Brain microvascular endothelial cell (primary cell): Measurements from ENCODE around the gene C3orf70.

Experiments
- DNase-seq: peaks from one replicate; pipeline ENCODE4 v3.0.0-alpha.2; 2020
- H3K27ac ChIP-seq: fragments of 250-450 bp; sonication (Bioruptor Pico); 2 replicates; pipeline ENCODE4 v1.5.1; 2020; ENCODE audit warnings: mild to moderate bottlenecking, moderate library complexity
- H3K27me3 ChIP-seq: fragments of 250-450 bp; sonication (Bioruptor Pico); replicated peaks from 2 replicates; pipeline ENCODE4 v1.5.1; 2020; ENCODE audit warnings: mild to moderate bottlenecking
- H3K36me3 ChIP-seq: fragments of 250-450 bp; sonication (Bioruptor Pico); replicated peaks from 2 replicates; pipeline ENCODE4 v1.5.1; 2020; ENCODE audit warnings: mild to moderate bottlenecking
- H3K4me3 ChIP-seq: 2 replicates; pipeline ENCODE4 v1.5.1; 2011; ENCODE audit warnings: low read depth, mild to moderate bottlenecking, control low read depth, low read length, moderate library complexity
- in situ Hi-C: cut with HindIII; loops from 2 replicates; pipeline ENCODE4 v1.10.0; 2017; ENCODE audit warnings: low sequenced_read_pairs, low pct_ligation_motif_present
- TF ChIP-seq, protein P1 (sequence below): IDR thresholded peaks from 2 replicates; pipeline ENCODE4 v1.5.1; 2011; ENCODE audit warnings: low read depth, mild to moderate bottlenecking, moderate library complexity, low read length, control low read depth, inconsistent platforms; ENCODE audit errors: missing control alignments

Gene C3orf70, protein sequence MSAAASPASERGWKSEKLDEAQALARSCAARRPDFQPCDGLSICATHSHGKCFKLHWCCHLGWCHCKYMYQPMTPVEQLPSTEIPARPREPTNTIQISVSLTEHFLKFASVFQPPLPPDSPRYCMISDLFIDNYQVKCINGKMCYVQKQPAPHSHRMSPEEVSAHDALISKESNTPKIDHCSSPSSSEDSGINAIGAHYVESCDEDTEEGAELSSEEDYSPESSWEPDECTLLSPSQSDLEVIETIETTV

GRCh38 chr3:185152410-185153170 is at the start of gene C3orf70:
TSS of gene C3orf70 (minus strand) at chr3:185153060. CDS start at chr3:185152823, 237 bp downstream.
- peaks cover 14% of the 10 kb centered on the region for H3K27me3 ChIP-seq
- in situ Hi-C loops: no loop called here

GRCh38 chr3:185200639-185201038 is 47.8 kb upstream of the C3orf70 start:
- no peaks in the 10 kb centered on the region for H3K27me3 ChIP-seq
- TF ChIP-seq, protein P1, sequence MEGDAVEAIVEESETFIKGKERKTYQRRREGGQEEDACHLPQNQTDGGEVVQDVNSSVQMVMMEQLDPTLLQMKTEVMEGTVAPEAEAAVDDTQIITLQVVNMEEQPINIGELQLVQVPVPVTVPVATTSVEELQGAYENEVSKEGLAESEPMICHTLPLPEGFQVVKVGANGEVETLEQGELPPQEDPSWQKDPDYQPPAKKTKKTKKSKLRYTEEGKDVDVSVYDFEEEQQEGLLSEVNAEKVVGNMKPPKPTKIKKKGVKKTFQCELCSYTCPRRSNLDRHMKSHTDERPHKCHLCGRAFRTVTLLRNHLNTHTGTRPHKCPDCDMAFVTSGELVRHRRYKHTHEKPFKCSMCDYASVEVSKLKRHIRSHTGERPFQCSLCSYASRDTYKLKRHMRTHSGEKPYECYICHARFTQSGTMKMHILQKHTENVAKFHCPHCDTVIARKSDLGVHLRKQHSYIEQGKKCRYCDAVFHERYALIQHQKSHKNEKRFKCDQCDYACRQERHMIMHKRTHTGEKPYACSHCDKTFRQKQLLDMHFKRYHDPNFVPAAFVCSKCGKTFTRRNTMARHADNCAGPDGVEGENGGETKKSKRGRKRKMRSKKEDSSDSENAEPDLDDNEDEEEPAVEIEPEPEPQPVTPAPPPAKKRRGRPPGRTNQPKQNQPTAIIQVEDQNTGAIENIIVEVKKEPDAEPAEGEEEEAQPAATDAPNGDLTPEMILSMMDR: no peak
- no peak overlapping the region for H3K4me3 ChIP-seq
- H3K27ac ChIP-seq: peak overlapping the region; percentile 7
- peak; percentile 84 for DNase-seq
- no peaks in the 10 kb centered on the region for H3K36me3 ChIP-seq
- in situ Hi-C loops: no loop called here

More at GRCh38 chr3:185152410-185153170, at the start of gene C3orf70:
- peak; percentile 17 for DNase-seq
- Histone ChIP-seq H3K36me3 (no peaks in the 10 kb centered on the region), H3K4me3 (peak within 1 kb of the TSS; percentile 65), H3K27ac (no peak within 1 kb of the TSS)
- TF ChIP-seq, protein P1: no peak

GRCh38 chr3:185199671-185200070 is 46.8 kb upstream of the C3orf70 start:
- Histone ChIP-seq H3K36me3 (no peaks in the 10 kb centered on the region), H3K4me3 (no peak overlapping the region), H3K27me3 (no peaks in the 10 kb centered on the region), H3K27ac (no peak overlapping the region)
- in situ Hi-C loops: no loop called here
- no peak for DNase-seq
- TF ChIP-seq, protein P1: peak; percentile 22

- no peak for DNase-seq
- no peak overlapping the region for H3K4me3 ChIP-seq
- no peaks in the 10 kb centered on the region for H3K36me3 ChIP-seq
- H3K27ac ChIP-seq: no peak overlapping the region
- no peaks in the 10 kb centered on the region for H3K27me3 ChIP-seq
- TF ChIP-seq, protein P1: no peak
- in situ Hi-C loops: no loop called here
Measured at GRCh38 chr3:185199206-185199605, 46.3 kb upstream of the C3orf70 start.

DNA sequence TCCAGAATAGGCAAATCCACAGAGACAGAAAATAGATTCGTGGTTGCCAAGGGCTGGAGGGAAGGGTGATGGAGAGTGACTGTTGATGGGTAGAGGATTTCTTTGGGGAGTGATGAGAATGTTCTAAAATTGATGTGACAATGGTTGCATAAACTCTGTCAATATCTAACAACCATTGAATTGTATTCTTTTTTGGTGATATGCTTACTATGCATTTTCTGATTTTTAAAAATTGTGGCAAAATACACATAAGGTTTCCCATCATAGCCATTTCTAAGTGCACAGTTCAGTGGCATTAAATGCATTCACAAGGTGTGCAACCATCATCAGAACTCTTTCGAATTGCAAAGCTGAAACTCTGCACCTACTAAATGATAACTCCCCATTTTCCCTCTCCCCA is 44.2 kb upstream of the C3orf70 start:
- TF ChIP-seq, protein P1: no peak
- DNase-seq: no peak
- Histone ChIP-seq H3K27ac (no peak overlapping the region), H3K27me3 (no peaks in the 10 kb centered on the region), H3K36me3 (no peaks in the 10 kb centered on the region), H3K4me3 (no peak overlapping the region)
- in situ Hi-C loops: no loop called here
